ENCODE data around the gene NDRG3.

- TF ChIP-seq POLR2A (IDR thresholded peaks at IDR 0.05) (no peak), CTCF (IDR thresholded peaks at IDR 0.05) (no peak)
Observed at GRCh38 chr20:36623444-36623843, 122.4 kb downstream of the NDRG3 start.
